Activated CD8-positive, alpha-beta T cell treated with anti-CD3 and anti-CD28 coated beads, Interleukin-2, amount 10 ng/mL, durations not matched to agents 7 days and 5 days (primary cell): ENCODE measurements around the gene TWIST2. TPM values are rescaled to one million over a fixed set of nuclear protein-coding genes. Genes with fewer than 3 reads are reported as not detected.

Experiments
- ATAC-seq: fragments of 150-1000 bp; cut with Tn5 transposase; one replicate; pipeline ENCODE4 v1.10.0; 2021; ENCODE audit warnings: moderate library complexity
- CTCF ChIA-PET: fragments of 350-600 bp; sonication (Branson Sonifier 250); formaldehyde crosslinking; loops from one replicate; lab custom pipeline; 2021; ENCODE audit warnings: antibody characterized with exemption; lab: Charles Lee
- POLR2A ChIA-PET: fragments of 350-600 bp; sonication (Branson Sonifier 250); formaldehyde crosslinking; loops from one replicate; lab custom pipeline; 2021; ENCODE audit warnings: antibody characterized with exemption; lab: Charles Lee
- DNase-seq: peaks from one replicate; pipeline ENCODE4 v3.0.0-alpha.2; 2020
- H3K27ac Mint-ChIP-seq: one replicate; pipeline ENCODE4 v1.8.0; 2021; ENCODE audit warnings: mild to moderate bottlenecking, mixed read lengths
- H3K27me3 Mint-ChIP-seq: one replicate; pipeline ENCODE4 v1.8.0; 2021; ENCODE audit warnings: low read depth, mixed read lengths
- H3K36me3 Mint-ChIP-seq: one replicate; pipeline ENCODE4 v1.8.0; 2021; ENCODE audit warnings: low read depth, mixed read lengths
- H3K4me1 Mint-ChIP-seq: one replicate; pipeline ENCODE4 v1.8.0; 2021; ENCODE audit warnings: low read depth, mixed read lengths
- H3K4me3 Mint-ChIP-seq: one replicate; pipeline ENCODE4 v1.8.0; 2021; ENCODE audit warnings: mild to moderate bottlenecking, mixed read lengths
- H3K9me3 Mint-ChIP-seq: one replicate; pipeline ENCODE4 v1.8.0; 2022; ENCODE audit warnings: mixed read lengths; ENCODE audit not compliant: insufficient read depth
- total RNA-seq, 2 experiments: library from RNA; stranded (reverse); gene quantifications; one replicate each; pipeline ENCODE4 v1.2.3, GENCODE V29; 2021

The TWIST2 gene
- total RNA-seq, 2 experiments from 2014 or later, result not detected

GRCh38 chr2:238861766-238862315 is 14.0 kb downstream of the TWIST2 start:
- Mint-ChIP-seq H3K27me3 (no peaks in the 10 kb centered on the region), H3K4me3 (no peak overlapping the region), H3K36me3 (no peaks in the 10 kb centered on the region), H3K4me1 (no peaks in the 10 kb centered on the region), H3K27ac (no peak overlapping the region), H3K9me3 (no peaks in the 10 kb centered on the region)
- ChIA-PET POLR2A (no interaction called here), CTCF (no interaction called here)
- DNase-seq (no peak), ATAC-seq (no peak)

DNA sequence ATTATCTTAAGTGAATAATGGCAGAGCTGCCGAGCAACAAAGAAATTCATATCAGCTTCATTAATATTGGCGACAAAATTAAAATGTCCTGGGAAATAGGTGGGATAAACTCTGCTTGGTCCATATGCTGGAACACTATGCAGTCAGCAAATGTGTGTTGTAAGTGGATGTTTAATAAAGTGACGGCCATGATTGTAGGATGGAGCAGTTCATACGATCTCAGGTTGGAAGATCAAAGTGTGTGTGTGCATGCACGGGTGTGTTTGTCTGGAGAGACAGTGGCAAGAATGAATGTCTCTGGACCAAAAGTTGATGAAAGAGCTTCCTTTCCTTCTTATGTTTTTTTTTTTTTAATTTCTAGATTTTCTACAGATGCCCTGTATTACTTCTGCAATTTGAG is 14.8 kb downstream of the TWIST2 start:
- DNase-seq (no peak), ATAC-seq (no peak)
- POLR2A ChIA-PET, result no interaction called here
- CTCF ChIA-PET, result no interaction called here
- Mint-ChIP-seq H3K27ac (no peak overlapping the region), H3K4me1 (no peaks in the 10 kb centered on the region), H3K9me3 (no peaks in the 10 kb centered on the region), H3K4me3 (no peak overlapping the region), H3K36me3 (no peaks in the 10 kb centered on the region), H3K27me3 (no peaks in the 10 kb centered on the region)

DNA sequence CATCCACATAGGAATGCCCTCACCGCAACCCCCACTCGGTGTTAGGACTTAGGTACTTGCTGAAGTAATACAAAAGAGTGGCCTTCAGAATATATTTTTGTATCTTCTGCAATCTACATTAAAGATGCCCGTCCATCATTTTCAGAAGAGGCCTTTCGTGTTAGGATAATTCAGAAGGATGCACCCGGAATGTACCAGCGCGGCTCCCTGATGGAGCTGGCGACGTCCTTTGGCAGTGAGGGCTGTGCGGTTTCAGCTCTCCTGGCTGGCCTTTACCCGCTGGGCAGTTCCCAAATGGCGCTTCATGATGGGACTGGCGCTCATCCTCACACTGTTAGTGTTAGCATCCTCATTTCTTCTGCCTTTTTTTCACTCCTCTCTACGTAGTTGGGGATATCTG is 15.3 kb downstream of the TWIST2 start:
- Mint-ChIP-seq H3K4me3 (no peak overlapping the region), H3K9me3 (no peaks in the 10 kb centered on the region), H3K27ac (no peak overlapping the region), H3K27me3 (no peaks in the 10 kb centered on the region), H3K4me1 (no peaks in the 10 kb centered on the region), H3K36me3 (no peaks in the 10 kb centered on the region)
- DNase-seq, result no peak
- CTCF ChIA-PET, result no interaction called here
- ATAC-seq, result no peak
- POLR2A ChIA-PET, result no interaction called here

GRCh38 chr2:238863749-238864206 is 15.9 kb downstream of the TWIST2 start:
- ChIA-PET CTCF (no interaction called here), POLR2A (no interaction called here)
- Mint-ChIP-seq H3K36me3 (no peaks in the 10 kb centered on the region), H3K4me1 (no peaks in the 10 kb centered on the region), H3K4me3 (no peak overlapping the region), H3K9me3 (no peaks in the 10 kb centered on the region), H3K27me3 (no peaks in the 10 kb centered on the region), H3K27ac (no peak overlapping the region)
- DNase-seq, result no peak
- ATAC-seq, result no peak

GRCh38 chr2:238864207-238865014 is 16.5 kb downstream of the TWIST2 start:
- H3K27me3 Mint-ChIP-seq, result no peaks in the 10 kb centered on the region
- POLR2A ChIA-PET, result no interaction called here
- no peak overlapping the region for H3K27ac Mint-ChIP-seq
- no peaks in the 10 kb centered on the region for H3K36me3 Mint-ChIP-seq
- DNase-seq, result no peak
- no peaks in the 10 kb centered on the region for H3K4me1 Mint-ChIP-seq
- H3K4me3 Mint-ChIP-seq, result no peak overlapping the region
- no peaks in the 10 kb centered on the region for H3K9me3 Mint-ChIP-seq
- ATAC-seq, result no peak
- CTCF ChIA-PET, result no interaction called here

DNA sequence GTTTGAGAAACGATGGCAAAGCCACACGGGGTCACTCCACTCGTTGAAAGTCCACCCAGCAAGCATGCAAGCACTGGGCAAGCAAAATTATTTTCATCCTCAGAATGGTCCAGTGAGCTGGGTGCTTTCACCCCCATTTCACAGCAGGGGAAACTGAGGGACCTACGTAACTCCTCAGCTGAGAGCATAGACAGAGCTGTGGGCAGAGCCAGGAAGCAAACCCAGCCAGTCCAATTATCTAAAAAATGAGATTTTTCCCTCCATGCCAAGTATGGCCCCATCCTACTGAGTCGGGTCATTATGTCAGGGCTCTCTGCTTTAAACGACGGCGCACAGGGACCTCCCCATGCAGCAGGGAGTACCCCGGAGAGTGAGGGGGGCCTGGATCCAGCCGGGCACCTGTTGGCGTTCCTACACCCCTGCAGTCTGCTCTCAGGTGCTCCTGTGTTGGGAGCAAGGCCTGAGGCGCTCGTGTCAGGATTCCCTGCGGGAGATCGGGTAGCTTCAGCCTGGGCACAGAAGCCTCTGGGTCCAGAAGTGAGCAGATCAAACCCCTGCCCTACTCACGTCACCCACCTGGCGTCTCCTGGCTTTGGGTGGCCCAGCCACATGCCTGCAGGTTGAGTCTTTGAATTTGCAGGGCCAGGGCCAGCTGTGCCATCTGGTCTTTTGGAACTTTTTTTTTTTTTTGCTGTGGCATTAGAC is 17.3 kb downstream of the TWIST2 start:
- H3K4me1 Mint-ChIP-seq, result no peaks in the 10 kb centered on the region
- no peaks in the 10 kb centered on the region for H3K27me3 Mint-ChIP-seq
- no peak for ATAC-seq
- no peak for DNase-seq
- H3K4me3 Mint-ChIP-seq, result no peak overlapping the region
- H3K36me3 Mint-ChIP-seq, result no peaks in the 10 kb centered on the region
- POLR2A ChIA-PET, result no interaction called here
- no peaks in the 10 kb centered on the region for H3K9me3 Mint-ChIP-seq
- no peak overlapping the region for H3K27ac Mint-ChIP-seq
- CTCF ChIA-PET, result no interaction called here

DNA sequence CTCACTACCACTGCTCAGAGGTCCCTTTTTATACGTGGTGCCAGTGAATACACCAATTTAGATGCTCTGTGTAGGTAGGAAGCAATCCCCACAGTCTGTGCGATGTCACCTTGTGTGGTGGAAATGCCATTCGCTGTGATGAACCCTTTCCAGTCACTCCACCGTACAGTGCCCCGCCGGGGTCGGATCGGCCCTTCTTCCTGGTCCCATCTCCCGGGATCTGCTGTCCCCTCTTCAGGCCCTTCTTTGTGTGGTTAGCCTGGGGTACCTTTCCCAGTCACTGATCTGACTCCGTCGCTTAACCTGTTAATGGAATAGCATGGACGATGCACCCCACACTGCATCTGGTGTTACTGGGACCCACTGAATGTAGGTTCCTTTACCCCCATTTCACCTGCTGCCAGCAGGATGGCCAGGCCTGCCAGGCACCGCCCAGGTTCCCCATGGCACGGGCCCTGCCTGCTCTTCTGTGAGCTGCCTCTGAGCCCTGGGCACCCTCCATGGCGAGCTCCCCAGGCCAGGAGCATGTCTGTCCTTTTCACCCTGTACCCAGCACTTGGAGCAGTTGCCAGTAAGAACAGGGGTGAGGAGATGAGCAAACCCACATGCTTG is 18.0 kb downstream of the TWIST2 start:
- Mint-ChIP-seq H3K27ac (no peak overlapping the region), H3K27me3 (no peaks in the 10 kb centered on the region), H3K4me1 (no peaks in the 10 kb centered on the region), H3K36me3 (no peaks in the 10 kb centered on the region), H3K4me3 (no peak overlapping the region), H3K9me3 (no peaks in the 10 kb centered on the region)
- ATAC-seq (no peak), DNase-seq (no peak)
- ChIA-PET CTCF (no interaction called here), POLR2A (no interaction called here)

GRCh38 chr2:238866656-238867277 is 18.9 kb downstream of the TWIST2 start:
- Mint-ChIP-seq H3K4me3 (no peak overlapping the region), H3K27me3 (no peaks in the 10 kb centered on the region), H3K27ac (no peak overlapping the region), H3K4me1 (no peaks in the 10 kb centered on the region), H3K36me3 (no peaks in the 10 kb centered on the region), H3K9me3 (no peaks in the 10 kb centered on the region)
- ATAC-seq (no peak), DNase-seq (no peak)
- CTCF ChIA-PET, result no interaction called here
- POLR2A ChIA-PET, result no interaction called here

- Mint-ChIP-seq H3K36me3 (no peaks in the 10 kb centered on the region), H3K9me3 (no peaks in the 10 kb centered on the region), H3K4me3 (no peak overlapping the region), H3K27me3 (no peaks in the 10 kb centered on the region), H3K4me1 (no peaks in the 10 kb centered on the region), H3K27ac (no peak overlapping the region)
- ChIA-PET POLR2A (no interaction called here), CTCF (no interaction called here)
- ATAC-seq (no peak), DNase-seq (no peak)
Observed at GRCh38 chr2:238868067-238868524, 20.2 kb downstream of the TWIST2 start.

DNA sequence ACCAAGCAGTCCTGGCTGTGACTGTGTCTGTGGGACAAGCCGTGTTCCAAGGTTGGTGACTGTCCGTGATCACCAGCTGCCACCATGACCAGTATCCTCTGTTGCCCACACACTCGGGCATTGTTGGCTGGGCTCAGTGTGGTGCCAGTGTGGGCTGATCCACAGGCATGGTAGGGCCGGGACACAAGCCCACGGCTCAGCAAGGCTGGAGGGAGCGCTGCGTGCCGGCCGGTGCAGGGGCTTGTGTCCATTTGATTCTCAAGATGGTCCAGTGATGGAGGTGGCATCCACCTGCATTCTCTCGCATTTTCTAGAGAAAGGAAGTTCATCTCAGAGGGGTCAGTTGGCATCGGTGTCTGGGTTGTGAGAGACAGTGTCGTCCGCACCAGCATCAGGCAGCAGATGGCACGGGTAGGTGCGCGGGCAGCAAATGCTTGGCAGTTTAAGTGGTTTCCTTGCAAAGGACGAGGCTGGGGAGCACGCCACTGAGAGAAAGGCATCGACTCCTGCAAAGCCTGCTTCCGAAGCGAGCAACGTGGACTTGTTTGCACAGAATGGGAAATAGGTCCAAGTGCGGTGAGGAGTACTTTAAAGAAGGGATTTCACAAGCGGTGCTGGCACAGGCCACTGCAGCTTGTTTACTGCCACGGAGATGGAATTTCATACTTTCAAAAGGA is 20.9 kb downstream of the TWIST2 start:
- POLR2A ChIA-PET, result no interaction called here
- Mint-ChIP-seq H3K27me3 (no peaks in the 10 kb centered on the region), H3K9me3 (no peaks in the 10 kb centered on the region), H3K4me1 (no peaks in the 10 kb centered on the region), H3K4me3 (no peak overlapping the region), H3K27ac (no peak overlapping the region), H3K36me3 (no peaks in the 10 kb centered on the region)
- CTCF ChIA-PET, result no interaction called here
- DNase-seq (no peak), ATAC-seq (no peak)

DNA sequence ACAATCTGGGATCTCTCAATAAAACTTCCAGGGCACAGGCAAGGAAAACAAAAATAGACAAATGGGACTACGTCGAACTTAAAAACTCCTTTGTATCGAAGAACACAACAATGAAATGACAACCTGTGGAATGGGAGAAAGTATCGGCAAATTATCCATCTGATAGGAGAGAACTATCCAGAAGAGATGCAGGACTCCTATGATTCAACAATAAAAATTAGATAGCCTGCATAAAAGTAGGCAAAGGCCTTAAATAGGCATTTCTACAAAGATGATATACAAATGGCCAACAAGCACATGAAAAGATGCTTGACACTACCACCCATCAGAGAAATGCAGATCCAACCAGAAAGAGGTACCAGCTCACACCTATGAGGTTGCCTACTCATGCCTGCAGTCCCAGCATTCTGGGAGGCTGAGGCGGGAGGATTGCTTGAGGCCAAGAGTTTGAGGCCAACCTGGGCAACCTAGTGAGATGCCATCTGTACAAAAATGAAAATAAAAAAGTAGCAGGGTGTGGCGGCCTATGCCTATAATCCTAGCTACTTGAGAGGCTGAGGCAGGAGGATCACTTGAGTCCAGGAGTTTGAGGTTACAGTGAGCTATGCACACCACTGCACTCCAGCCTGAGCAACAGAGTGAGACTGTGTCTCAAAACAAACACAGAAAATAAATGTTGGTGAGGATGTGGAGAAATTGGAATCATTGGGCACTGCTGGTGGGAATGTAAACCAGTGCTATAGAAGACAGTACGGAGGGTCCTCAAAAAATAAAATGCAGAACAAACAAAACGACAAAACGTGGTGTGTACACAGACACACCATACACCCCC is 21.6 kb downstream of the TWIST2 start:
- H3K27ac Mint-ChIP-seq, result peak overlapping the region; percentile 9
- no peak for DNase-seq
- H3K4me3 Mint-ChIP-seq, result no peak overlapping the region
- ATAC-seq, result peak; percentile 47
- POLR2A ChIA-PET, result no interaction called here
- no peaks in the 10 kb centered on the region for H3K27me3 Mint-ChIP-seq
- no peaks in the 10 kb centered on the region for H3K36me3 Mint-ChIP-seq
- CTCF ChIA-PET, result no interaction called here
- H3K9me3 Mint-ChIP-seq, result no peaks in the 10 kb centered on the region
- H3K4me1 Mint-ChIP-seq, result no peaks in the 10 kb centered on the region
